IMR-90 (cell line): ENCODE measurements around the gene TEF. TPM values are rescaled to one million over a fixed set of nuclear protein-coding genes. Genes with fewer than 3 reads are reported as not detected.

Experiments
- ATAC-seq: fragments of 200-7000 bp; cut with Tn5 transposase; 2 replicates; pipeline ENCODE4 v1.9.1; 2020; ENCODE audit warnings: low read depth, mild to moderate bottlenecking, moderate library complexity
- BruUV-seq: library from RNA; stranded (reverse); fragments of 400-500 nt; replicated peaks from 2 replicates; lab custom pipeline; 2021; lab: Mats Ljungman, UMichigan
- CTCF ChIA-PET: fragments of 300-600 bp; formaldehyde crosslinking; extraction: SDS; loops from one replicate; lab custom pipeline; 2021; ENCODE audit warnings: antibody characterized with exemption; lab: Yijun Ruan, JAX
- POLR2A ChIA-PET: fragments of 300-600 bp; sonication (Branson Sonifier 250); formaldehyde crosslinking; loops from one replicate; lab custom pipeline; 2022; ENCODE audit warnings: antibody characterized with exemption; ENCODE audit not compliant: unreplicated experiment; lab: Charles Lee
- DNase-seq: peaks from one replicate; pipeline ENCODE4 v3.0.0; 2013
- H2AFZ ChIP-seq: replicated peaks from 2 replicates; pipeline ENCODE3; 2013; ENCODE audit warnings: low read length, mild to moderate bottlenecking; ENCODE audit not compliant: poor library complexity
- H2AK5ac ChIP-seq: 2 replicates; pipeline ENCODE4 v1.6.1; 2013; ENCODE audit warnings: low read depth, low read length, inconsistent platforms
- H2AK9ac ChIP-seq: replicated peaks from 2 replicates; pipeline ENCODE3; 2013; ENCODE audit warnings: mild to moderate bottlenecking, low read depth, low read length, moderate library complexity; ENCODE audit not compliant: poor library complexity
- H2BK120ac ChIP-seq: 2 replicates; pipeline ENCODE4 v1.6.1; 2013; ENCODE audit warnings: low read depth, low read length, inconsistent platforms
- H2BK15ac ChIP-seq: 3 replicates; pipeline ENCODE4 v1.6.1; 2013; ENCODE audit warnings: low read depth, low read length, inconsistent platforms
- H2BK20ac ChIP-seq: 2 replicates; pipeline ENCODE4 v1.6.1; 2013; ENCODE audit warnings: low read depth, mild to moderate bottlenecking, inconsistent platforms, low read length, moderate library complexity
- H2BK5ac ChIP-seq: 2 replicates; pipeline ENCODE4 v1.6.1; 2013; ENCODE audit warnings: mild to moderate bottlenecking, low read depth, low read length, inconsistent platforms; ENCODE audit not compliant: poor library complexity, severe bottlenecking
- H3K14ac ChIP-seq: replicated peaks from 2 replicates; pipeline ENCODE4 v1.6.1; 2013; ENCODE audit warnings: low read depth, low read length, inconsistent platforms
- H3K18ac ChIP-seq: 2 replicates; pipeline ENCODE4 v1.6.1; 2013; ENCODE audit warnings: low read depth, low read length, control low read depth
- H3K23ac ChIP-seq: 2 replicates; pipeline ENCODE4 v1.6.1; 2013; ENCODE audit warnings: low read depth, low read length, inconsistent platforms
- H3K27ac ChIP-seq: 2 replicates; pipeline ENCODE4 v1.5.1; 2013; ENCODE audit warnings: mild to moderate bottlenecking, control low read depth, low read length; ENCODE audit not compliant: insufficient read depth
- H3K27me3 ChIP-seq: 2 replicates; pipeline ENCODE4 v1.6.1; 2013; ENCODE audit warnings: low read length; ENCODE audit not compliant: control insufficient read depth, insufficient read depth
- H3K36me3 ChIP-seq: 2 replicates; pipeline ENCODE4 v1.6.1; 2013; ENCODE audit warnings: low read length, mixed read lengths; ENCODE audit not compliant: control insufficient read depth, insufficient read depth
- H3K4ac ChIP-seq: 2 replicates; pipeline ENCODE4 v1.6.1; 2013; ENCODE audit warnings: low read depth, low read length, inconsistent platforms
- H3K4me1 ChIP-seq: 2 replicates; pipeline ENCODE4 v1.6.1; 2013; ENCODE audit warnings: low read length, mixed read lengths; ENCODE audit not compliant: control insufficient read depth, insufficient read depth
- H3K4me2 ChIP-seq: 2 replicates; pipeline ENCODE4 v1.6.1; 2013; ENCODE audit warnings: low read depth, mild to moderate bottlenecking, control low read depth, low read length, moderate library complexity
- H3K4me3 ChIP-seq: 2 replicates; pipeline ENCODE4 v1.5.1; 2013; ENCODE audit warnings: low read depth, mild to moderate bottlenecking, control low read depth, low read length, moderate library complexity; ENCODE audit not compliant: insufficient read depth
- H3K56ac ChIP-seq: 2 replicates; pipeline ENCODE4 v1.6.1; 2013; ENCODE audit warnings: low read length, inconsistent platforms; ENCODE audit not compliant: insufficient read depth; ENCODE audit errors: extremely low read depth
- H3K79me1 ChIP-seq, 2 experiments: 2 replicates each; pipeline ENCODE4 v1.6.1; 2013; ENCODE audit warnings: low read length in 2 of 2, inconsistent platforms in 1 of 2, low read depth in 1 of 2
- H3K9ac ChIP-seq: 2 replicates; pipeline ENCODE4 v1.6.1; 2013; ENCODE audit warnings: low read depth, low read length, control low read depth
- H3K9me1 ChIP-seq: 2 replicates; pipeline ENCODE4 v1.6.1; 2013; ENCODE audit warnings: low read length, inconsistent platforms; ENCODE audit not compliant: insufficient read depth
- H3K9me3 ChIP-seq: 2 replicates; pipeline ENCODE4 v1.6.1; 2013; ENCODE audit warnings: low read length; ENCODE audit not compliant: control insufficient read depth, insufficient read depth
- H4K20me1 ChIP-seq: 2 replicates; pipeline ENCODE4 v1.6.1; 2013; ENCODE audit warnings: low read length, inconsistent platforms; ENCODE audit not compliant: insufficient read depth
- H4K5ac ChIP-seq: 2 replicates; pipeline ENCODE4 v1.6.1; 2013; ENCODE audit warnings: mild to moderate bottlenecking, low read depth, low read length, control low read depth
- H4K8ac ChIP-seq, 2 experiments: 2 replicates each; pipeline ENCODE4 v1.6.1; 2013; ENCODE audit warnings: low read depth in 2 of 2, low read length in 2 of 2, control low read depth in 1 of 2, inconsistent platforms in 1 of 2
- H4K91ac ChIP-seq: 2 replicates; pipeline ENCODE4 v1.6.1; 2013; ENCODE audit warnings: low read depth, low read length, inconsistent platforms; ENCODE audit not compliant: insufficient read depth
- CHD1 ChIP-seq: IDR thresholded peaks from 2 replicates; pipeline ENCODE4 v1.6.1; 2012; ENCODE audit warnings: low read depth, low read length, improper control_type of control experiment
- MAFK ChIP-seq: IDR thresholded peaks from 2 replicates; pipeline ENCODE4 v1.6.1; 2012; ENCODE audit warnings: low read depth, low read length, improper control_type of control experiment
- POLR2A ChIP-seq: IDR thresholded peaks from 2 replicates; pipeline ENCODE4 v1.6.1; 2012; ENCODE audit warnings: mild to moderate bottlenecking, low read depth, low read length
- RFX5 ChIP-seq: IDR thresholded peaks from 2 replicates; pipeline ENCODE4 v1.8.0; 2012; ENCODE audit warnings: low read depth, mild to moderate bottlenecking, low read length, moderate library complexity
- SMC3 ChIP-seq: fragments of 150-350 bp; IDR thresholded peaks from 2 replicates; pipeline ENCODE4 v1.6.1; 2016; ENCODE audit warnings: low read depth, mild to moderate bottlenecking, antibody characterized with exemption, low read length, moderate library complexity
- WGBS, 2 experiments: methylation state at CpG; one replicate each; pipeline versions ENCODE4 v1.1.5 to v1.1.7; 2013; ENCODE audit warnings: missing lambda C conversion rate in 2 of 2; ENCODE audit not compliant: insufficient read length in 1 of 2; ENCODE audit errors: extremely low coverage in 2 of 2; 5-methylcytosine and 5-hydroxymethylcytosine counted together
- dilution Hi-C: fragments of 300-500 bp; cut with HindIII; formaldehyde crosslinking; loops from one replicate; pipeline ENCODE4 v1.14.3; 2018; ENCODE audit warnings: low sequenced_read_pairs; ENCODE audit not compliant: unreplicated experiment
- in situ Hi-C: fragments of 300-500 bp; cut with MboI; formaldehyde crosslinking; loops from 3 replicates; pipeline ENCODE4 v1.14.3; 2019; ENCODE audit warnings: low sequenced_read_pairs, inconsistent platforms, mixed read lengths
- intact Hi-C: fragments of 100-400 bp; cut with micrococcal nuclease; formaldehyde crosslinking; loops from 2 replicates; pipeline ENCODE4 v1.10.0; 2022
- polyA plus RNA-seq, 3 experiments: library from polyadenylated mRNA; depleted of rRNA; stranded (reverse); fragments of >200 nt; gene quantifications; 2 replicates each; pipeline ENCODE4 v1.2.3, GENCODE V29; 2012; ENCODE audit warnings: low replicate concordance in 1 of 3
- total RNA-seq: library from RNA; depleted of rRNA; stranded (reverse); fragments of >200 nt; gene quantifications from 2 replicates; pipeline ENCODE4 v1.2.3, GENCODE V29; 2012
- TF ChIP-seq, protein P1 (sequence below): fragments of 150-350 bp; IDR thresholded peaks from 2 replicates; pipeline ENCODE4 v1.6.1; 2017; ENCODE audit warnings: mild to moderate bottlenecking, antibody characterized with exemption, low read length, low read depth
- TF ChIP-seq, protein P2 (sequence below): fragments of 150-350 bp; IDR thresholded peaks from 2 replicates; pipeline ENCODE4 v1.6.1; 2016; ENCODE audit warnings: low read depth, mild to moderate bottlenecking, low read length, moderate library complexity, borderline replicate concordance

The TEF gene
- total and polyA plus RNA-seq, 2 of the 4 experiments (the other 2 are of a cell fraction): 5.6 to 11.6 TPM

DNA sequence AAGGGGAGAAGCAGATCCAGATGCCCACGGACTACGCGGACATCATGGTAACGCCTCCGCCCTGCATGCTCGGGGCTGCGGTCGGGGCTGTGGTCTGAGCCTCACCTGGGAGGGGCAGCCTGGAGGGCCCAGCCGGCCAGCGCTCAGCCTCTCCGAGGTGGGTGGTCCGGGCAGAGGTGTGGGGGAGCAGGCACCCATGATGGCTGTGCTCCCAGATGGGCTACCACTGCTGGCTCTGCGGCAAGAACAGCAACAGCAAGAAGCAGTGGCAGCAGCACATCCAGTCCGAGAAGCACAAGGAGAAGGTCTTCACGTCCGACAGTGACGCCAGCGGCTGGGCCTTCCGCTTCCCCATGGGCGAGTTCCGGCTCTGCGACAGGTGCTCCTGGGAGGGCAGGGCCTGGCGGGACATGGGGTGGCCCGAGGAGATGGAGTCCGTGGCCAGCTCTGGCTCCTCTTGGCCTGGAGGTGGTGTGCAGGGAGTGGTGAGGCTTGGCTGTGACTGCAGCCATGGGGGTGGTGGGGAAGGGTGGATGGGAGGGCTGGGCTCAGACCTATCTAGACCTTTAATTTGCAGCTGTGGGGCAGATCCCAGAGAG is 25.2 kb upstream of the TEF start:
- Histone ChIP-seq H3K4me3 (no peak overlapping the region), H2BK5ac (no peak overlapping the region), H2AFZ (no peak overlapping the region), H3K4me2 (no peak overlapping the region), H2BK120ac (no peak overlapping the region), H2BK15ac (no peak overlapping the region), H2AK9ac (peak overlapping the region; percentile 70), H4K20me1 (peaks cover 19% of the 10 kb centered on the region; the same call in 1 of the 2 replicates), H3K36me3 (peaks cover 77% of the 10 kb centered on the region), H3K9me3 (no peaks in the 10 kb centered on the region; the same call in 1 of the 2 replicates), H3K9ac (no peak overlapping the region), H3K56ac (no peak overlapping the region), H3K4ac (no peak overlapping the region), H3K18ac (no peak overlapping the region), H4K91ac (no peak overlapping the region), H4K8ac (no peak overlapping the region), H2AK5ac (no peak overlapping the region), H3K27me3 (no peaks in the 10 kb centered on the region), H3K23ac (no peak overlapping the region), H3K79me1 (peaks cover 4 to 32% of the 10 kb centered on the region in 2 experiments; a peak in 2 of 4 replicates), H4K5ac (no peak overlapping the region), H3K27ac (no peak overlapping the region), H3K9me1 (0 out of 2 replicates have a peak, but pooled peaks cover 4% of the 10 kb centered on the region), H2BK20ac (no peak overlapping the region), H3K4me1 (peaks cover 2% of the 10 kb centered on the region), H3K14ac (no peak overlapping the region)
- TF ChIP-seq RFX5 (no peak), CHD1 (no peak), POLR2A (no peak), MAFK (no peak), SMC3 (no peak)
- TF ChIP-seq, protein P1, sequence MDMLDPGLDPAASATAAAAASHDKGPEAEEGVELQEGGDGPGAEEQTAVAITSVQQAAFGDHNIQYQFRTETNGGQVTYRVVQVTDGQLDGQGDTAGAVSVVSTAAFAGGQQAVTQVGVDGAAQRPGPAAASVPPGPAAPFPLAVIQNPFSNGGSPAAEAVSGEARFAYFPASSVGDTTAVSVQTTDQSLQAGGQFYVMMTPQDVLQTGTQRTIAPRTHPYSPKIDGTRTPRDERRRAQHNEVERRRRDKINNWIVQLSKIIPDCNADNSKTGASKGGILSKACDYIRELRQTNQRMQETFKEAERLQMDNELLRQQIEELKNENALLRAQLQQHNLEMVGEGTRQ: no peak
- TF ChIP-seq, protein P2, sequence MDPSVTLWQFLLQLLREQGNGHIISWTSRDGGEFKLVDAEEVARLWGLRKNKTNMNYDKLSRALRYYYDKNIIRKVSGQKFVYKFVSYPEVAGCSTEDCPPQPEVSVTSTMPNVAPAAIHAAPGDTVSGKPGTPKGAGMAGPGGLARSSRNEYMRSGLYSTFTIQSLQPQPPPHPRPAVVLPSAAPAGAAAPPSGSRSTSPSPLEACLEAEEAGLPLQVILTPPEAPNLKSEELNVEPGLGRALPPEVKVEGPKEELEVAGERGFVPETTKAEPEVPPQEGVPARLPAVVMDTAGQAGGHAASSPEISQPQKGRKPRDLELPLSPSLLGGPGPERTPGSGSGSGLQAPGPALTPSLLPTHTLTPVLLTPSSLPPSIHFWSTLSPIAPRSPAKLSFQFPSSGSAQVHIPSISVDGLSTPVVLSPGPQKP: no peak
- in situ Hi-C loops: no loop called here
- DNase-seq: no peak
- ATAC-seq: no peak
- dilution Hi-C loops: no loop called here
- BruUV-seq: no TSS peak
- POLR2A ChIA-PET: no interaction called here
- WGBS, 2 experiments: 98% methylated on average over 17 of the region's 25 CpGs; no CpG with 5 or more reads in 1 of the 2 experiments
- intact Hi-C loops: no loop called here
- CTCF ChIA-PET: no interaction called here
